Measurements from ENCODE around the gene GTPBP4. TPM values are rescaled to one million over a fixed set of nuclear protein-coding genes. Genes with fewer than 3 reads are reported as not detected.

The GTPBP4 gene
- total RNA-seq, 1 experiment from 2014 or later: 41.2 TPM

DNA sequence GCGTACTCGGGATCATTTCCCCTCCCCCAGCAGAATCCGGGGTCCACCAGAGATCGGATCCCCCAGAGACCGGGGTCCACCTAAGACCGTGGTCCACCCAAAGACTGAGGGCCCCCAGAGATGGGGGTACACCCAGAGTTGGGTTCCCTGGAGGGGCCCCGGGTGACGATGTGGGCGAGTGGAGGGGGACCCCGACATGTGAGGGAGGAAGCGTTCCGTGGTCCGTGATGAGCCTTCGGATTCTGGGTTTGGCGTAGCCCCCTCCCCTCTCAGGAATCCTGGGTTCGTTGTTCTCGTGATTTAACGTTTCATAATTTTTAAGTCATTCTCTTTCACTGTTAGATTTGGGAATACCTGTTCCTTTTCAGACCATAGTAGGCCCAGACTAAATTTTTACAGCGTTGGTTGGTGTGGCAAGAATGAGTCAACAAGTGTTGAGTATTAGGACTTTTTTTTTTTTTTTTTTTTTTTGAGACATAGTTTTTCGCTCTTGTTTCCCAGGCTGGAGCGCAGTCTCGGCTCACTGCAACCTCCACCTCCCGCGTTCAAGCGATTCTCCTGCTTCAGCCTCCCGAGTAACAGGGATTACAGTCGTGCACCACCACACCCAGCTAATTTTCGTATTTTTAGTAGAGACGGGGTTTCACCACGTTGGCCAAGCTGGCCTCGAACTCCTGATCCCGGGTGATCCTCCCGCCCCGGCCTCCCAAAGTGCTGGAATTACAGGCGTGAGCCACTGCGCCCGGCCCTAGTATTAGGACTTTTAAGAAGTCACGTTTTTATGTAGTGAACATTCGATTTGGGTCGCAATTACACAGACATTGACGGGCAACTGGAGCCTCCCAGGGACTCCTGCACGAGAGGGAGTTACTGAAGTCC is 672 bp downstream of the GTPBP4 start:
- Histone ChIP-seq H3K79me2 (ENCODE audit: low read length) (peaks cover 54% of the 10 kb centered on the region), H3K27me3 (ENCODE audit: low read length) (no peaks in the 10 kb centered on the region), H3K4me3 (ENCODE audit: low read length) (peak overlapping the region; percentile 96), H3K9me2 (replicated peaks; ENCODE audit: insufficient read depth, low read length) (no peaks in the 10 kb centered on the region), H4K20me1 (ENCODE audit: insufficient read depth, low read depth, low read length) (peaks cover 36% of the 10 kb centered on the region), H3K36me3 (ENCODE audit: insufficient read depth, low read length) (peaks cover 27% of the 10 kb centered on the region), H3K9me3 (ENCODE audit: low read length) (no peaks in the 10 kb centered on the region), H2AFZ (ENCODE audit: low read length) (no peak overlapping the region; the same call in 1 of the 2 replicates), H3K4me2 (ENCODE audit: low read depth, low read length, poor library complexity, severe bottlenecking) (peak overlapping the region; percentile 82), H3K4me1 (ENCODE audit: low read length) (peaks cover 24% of the 10 kb centered on the region), H3K27ac (ENCODE audit: low read length) (peak overlapping the region; percentile 63), H3K9ac (ENCODE audit: low read length) (peak overlapping the region; percentile 93)
- peak; percentile 70 for DNase-seq

DNA sequence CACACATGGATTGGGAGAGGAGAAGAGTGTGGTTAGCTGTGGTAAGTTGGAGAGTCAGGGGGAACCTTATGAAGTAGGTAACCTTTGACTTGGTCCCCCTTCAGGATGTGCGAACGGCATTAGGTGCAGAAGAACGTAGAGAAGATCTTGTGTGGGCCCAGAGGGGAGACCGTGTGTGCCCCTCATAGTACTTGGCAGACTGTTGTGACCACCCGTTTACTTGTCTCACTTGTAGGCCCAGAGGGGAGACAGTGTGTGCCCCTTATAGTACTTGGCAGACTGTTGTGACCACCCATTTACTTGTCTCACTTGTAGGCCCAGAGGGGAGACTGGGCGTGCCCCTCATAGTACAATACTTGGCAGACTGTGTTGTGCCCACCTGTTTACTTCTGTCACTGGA is 2.6 kb downstream of the GTPBP4 start:
- Histone ChIP-seq H3K4me2 (ENCODE audit: low read depth, low read length, poor library complexity, severe bottlenecking) (no peak overlapping the region), H3K9ac (ENCODE audit: low read length) (no peak overlapping the region), H3K27ac (ENCODE audit: low read length) (no peak overlapping the region), H3K27me3 (ENCODE audit: low read length) (no peaks in the 10 kb centered on the region), H4K20me1 (ENCODE audit: insufficient read depth, low read depth, low read length) (peaks cover 36% of the 10 kb centered on the region), H3K4me1 (ENCODE audit: low read length) (peaks cover 24% of the 10 kb centered on the region), H3K9me2 (replicated peaks; ENCODE audit: insufficient read depth, low read length) (no peaks in the 10 kb centered on the region), H3K9me3 (ENCODE audit: low read length) (no peaks in the 10 kb centered on the region), H3K4me3 (ENCODE audit: low read length) (no peak overlapping the region), H3K79me2 (ENCODE audit: low read length) (peaks cover 68% of the 10 kb centered on the region), H3K36me3 (ENCODE audit: insufficient read depth, low read length) (peaks cover 41% of the 10 kb centered on the region), H2AFZ (ENCODE audit: low read length) (no peak overlapping the region)
- DNase-seq: no peak

DNA sequence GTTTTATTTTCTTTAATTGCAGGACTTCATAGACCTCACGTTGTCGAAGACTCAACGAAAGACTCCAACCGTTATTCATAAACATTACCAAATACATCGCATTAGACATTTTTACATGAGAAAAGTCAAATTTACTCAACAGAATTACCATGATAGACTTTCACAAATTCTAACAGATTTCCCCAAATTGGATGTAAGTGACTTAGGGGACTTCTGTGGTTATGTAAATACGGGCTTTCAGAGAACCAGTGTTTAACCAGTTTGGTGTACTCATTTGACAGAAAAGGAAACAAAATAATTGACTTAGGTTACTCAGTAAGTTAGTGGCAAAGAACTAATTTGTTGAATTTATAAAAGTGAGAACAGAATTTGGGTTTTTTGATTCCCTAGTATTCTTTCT is 4.2 kb downstream of the GTPBP4 start:
- Histone ChIP-seq H3K9me3 (ENCODE audit: low read length) (no peaks in the 10 kb centered on the region), H3K9ac (ENCODE audit: low read length) (no peak overlapping the region), H3K36me3 (ENCODE audit: insufficient read depth, low read length) (peaks cover 57% of the 10 kb centered on the region), H2AFZ (ENCODE audit: low read length) (no peak overlapping the region), H3K4me3 (ENCODE audit: low read length) (no peak overlapping the region), H3K9me2 (replicated peaks; ENCODE audit: insufficient read depth, low read length) (no peaks in the 10 kb centered on the region), H4K20me1 (ENCODE audit: insufficient read depth, low read depth, low read length) (peaks cover 36% of the 10 kb centered on the region), H3K79me2 (ENCODE audit: low read length) (peaks cover 82% of the 10 kb centered on the region), H3K4me2 (ENCODE audit: low read depth, low read length, poor library complexity, severe bottlenecking) (no peak overlapping the region), H3K4me1 (ENCODE audit: low read length) (peaks cover 17% of the 10 kb centered on the region), H3K27me3 (ENCODE audit: low read length) (no peaks in the 10 kb centered on the region), H3K27ac (ENCODE audit: low read length) (no peak overlapping the region)
- DNase-seq: no peak

DNA sequence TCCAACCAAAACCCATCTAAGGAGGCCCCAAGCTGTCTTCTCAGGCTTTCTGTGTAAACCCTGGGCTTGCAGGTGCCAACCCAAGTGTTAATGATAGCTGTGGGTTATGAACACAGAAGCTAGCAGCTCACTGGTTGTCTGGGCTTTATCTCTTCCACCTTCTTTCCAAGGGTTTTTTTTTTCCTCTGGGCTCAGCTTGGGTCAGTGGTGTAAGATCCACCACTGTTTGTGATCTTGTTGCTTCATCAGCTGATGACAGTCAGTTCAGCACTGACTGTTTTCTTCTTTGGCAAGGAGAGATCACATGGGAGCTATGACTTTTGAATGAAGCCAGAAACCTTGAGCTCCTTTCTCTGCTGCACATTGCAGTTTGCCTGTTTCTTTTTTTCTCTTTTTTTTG is 4.6 kb downstream of the GTPBP4 start:
- Histone ChIP-seq H3K4me1 (ENCODE audit: low read length) (peaks cover 16% of the 10 kb centered on the region), H3K79me2 (ENCODE audit: low read length) (peaks cover 85% of the 10 kb centered on the region), H3K27ac (ENCODE audit: low read length) (no peak overlapping the region), H3K9me2 (replicated peaks; ENCODE audit: insufficient read depth, low read length) (no peaks in the 10 kb centered on the region), H3K9ac (ENCODE audit: low read length) (no peak overlapping the region), H3K4me3 (ENCODE audit: low read length) (no peak overlapping the region), H2AFZ (ENCODE audit: low read length) (no peak overlapping the region), H3K27me3 (ENCODE audit: low read length) (no peaks in the 10 kb centered on the region), H3K36me3 (ENCODE audit: insufficient read depth, low read length) (peaks cover 61% of the 10 kb centered on the region), H3K4me2 (ENCODE audit: low read depth, low read length, poor library complexity, severe bottlenecking) (no peak overlapping the region), H3K9me3 (ENCODE audit: low read length) (no peaks in the 10 kb centered on the region), H4K20me1 (ENCODE audit: insufficient read depth, low read depth, low read length) (peaks cover 36% of the 10 kb centered on the region)
- DNase-seq: no peak

DNA sequence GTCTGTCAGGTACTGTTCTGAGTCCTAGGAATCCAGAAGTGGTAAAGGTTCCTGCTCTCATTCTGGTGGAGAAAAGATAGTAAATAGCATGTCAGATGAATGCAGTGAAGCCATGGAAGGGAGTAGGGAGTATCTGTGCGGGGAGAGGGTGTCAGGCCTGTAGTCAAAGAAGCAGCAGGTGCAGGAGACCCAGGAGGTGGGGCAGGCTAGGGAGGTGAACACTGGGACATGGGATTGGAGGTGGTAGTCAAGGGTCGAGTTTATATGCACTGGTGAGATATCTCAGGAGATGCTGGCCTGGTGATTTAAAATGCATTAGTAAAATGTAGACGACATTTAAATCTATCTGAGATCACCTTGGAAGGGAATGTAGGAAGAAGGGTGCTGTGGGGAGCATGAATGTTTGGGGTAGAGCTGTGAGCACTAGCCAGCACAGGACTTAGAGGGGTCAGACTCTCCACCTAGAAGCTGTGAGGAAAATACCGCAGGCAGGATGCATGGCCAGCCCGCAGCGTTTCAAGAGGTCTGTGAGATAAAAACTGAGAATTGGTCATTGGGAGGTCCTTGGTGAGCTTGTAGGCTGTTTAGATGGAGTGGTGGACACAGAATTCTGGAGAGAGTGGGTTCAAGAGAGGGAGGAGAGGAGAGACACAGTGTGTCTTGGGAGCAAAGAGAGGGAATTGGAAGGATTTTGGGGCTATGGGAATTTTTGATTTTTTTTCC is 6.8 kb downstream of the GTPBP4 start:
- DNase-seq: no peak
- Histone ChIP-seq H3K27me3 (ENCODE audit: low read length) (no peaks in the 10 kb centered on the region), H3K9me3 (ENCODE audit: low read length) (no peaks in the 10 kb centered on the region), H3K36me3 (ENCODE audit: insufficient read depth, low read length) (peaks cover 72% of the 10 kb centered on the region), H3K79me2 (ENCODE audit: low read length) (peaks cover 85% of the 10 kb centered on the region), H3K27ac (ENCODE audit: low read length) (no peak overlapping the region), H3K4me1 (ENCODE audit: low read length) (peaks cover 7% of the 10 kb centered on the region), H2AFZ (ENCODE audit: low read length) (no peak overlapping the region), H3K9ac (ENCODE audit: low read length) (no peak overlapping the region), H3K4me3 (ENCODE audit: low read length) (no peak overlapping the region), H3K9me2 (replicated peaks; ENCODE audit: insufficient read depth, low read length) (no peaks in the 10 kb centered on the region), H4K20me1 (ENCODE audit: insufficient read depth, low read depth, low read length) (peaks cover 27% of the 10 kb centered on the region), H3K4me2 (ENCODE audit: low read depth, low read length, poor library complexity, severe bottlenecking) (no peak overlapping the region)

DNA sequence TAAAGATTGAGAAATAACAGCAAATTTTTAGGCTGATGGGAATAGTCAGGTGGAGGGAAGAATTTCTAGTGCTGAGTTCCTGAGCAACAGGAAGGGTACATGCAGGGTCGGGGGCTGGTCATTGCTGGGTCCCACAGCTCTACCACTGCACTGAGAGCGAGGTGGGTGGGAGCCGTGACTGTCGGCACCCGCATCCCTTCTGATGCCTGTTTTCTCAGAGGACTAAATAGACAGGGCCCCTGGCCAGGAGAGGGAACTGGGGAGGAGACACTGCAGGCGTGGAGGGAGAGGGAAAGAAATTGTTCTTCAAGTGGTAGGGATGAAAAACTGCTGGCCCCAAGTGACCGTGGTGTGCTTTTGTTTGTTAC is 7.3 kb downstream of the GTPBP4 start:
- H3K4me2 ChIP-seq (ENCODE audit: low read depth, low read length, poor library complexity, severe bottlenecking): no peak overlapping the region
- H3K4me3 ChIP-seq (ENCODE audit: low read length): no peak overlapping the region
- H3K27me3 ChIP-seq (ENCODE audit: low read length): no peaks in the 10 kb centered on the region
- H2AFZ ChIP-seq (ENCODE audit: low read length): no peak overlapping the region
- H3K79me2 ChIP-seq (ENCODE audit: low read length): peaks cover 83% of the 10 kb centered on the region
- peaks cover 5% of the 10 kb centered on the region for H3K4me1 ChIP-seq (ENCODE audit: low read length)
- H4K20me1 ChIP-seq (ENCODE audit: insufficient read depth, low read depth, low read length): peaks cover 23% of the 10 kb centered on the region
- H3K36me3 ChIP-seq (ENCODE audit: insufficient read depth, low read length): peaks cover 73% of the 10 kb centered on the region
- no peak overlapping the region for H3K27ac ChIP-seq (ENCODE audit: low read length)
- no peak for DNase-seq
- H3K9me3 ChIP-seq (ENCODE audit: low read length): no peaks in the 10 kb centered on the region
- H3K9ac ChIP-seq (ENCODE audit: low read length): no peak overlapping the region
- H3K9me2 ChIP-seq (replicated peaks; ENCODE audit: insufficient read depth, low read length): no peaks in the 10 kb centered on the region

DNA sequence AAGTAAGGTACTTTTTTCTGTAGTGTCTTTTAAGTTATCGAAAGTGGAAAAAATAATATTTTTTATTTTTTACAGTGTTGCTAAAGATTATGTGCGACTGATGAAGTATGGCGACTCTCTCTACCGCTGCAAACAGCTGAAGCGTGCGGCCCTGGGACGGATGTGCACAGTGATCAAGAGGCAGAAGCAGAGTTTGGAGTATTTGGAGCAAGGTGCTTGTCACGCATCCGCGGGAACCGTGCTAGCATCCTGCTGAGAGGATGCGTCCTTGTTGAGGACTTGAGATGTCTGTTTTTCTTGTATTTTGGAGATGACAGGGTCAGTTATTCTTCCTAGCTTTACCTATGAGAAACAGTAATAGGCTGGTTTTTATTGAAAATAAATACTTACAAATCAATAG is 7.8 kb downstream of the GTPBP4 start:
- Histone ChIP-seq H3K4me1 (ENCODE audit: low read length) (peaks cover under 1% of the 10 kb centered on the region; the same call in 1 of the 2 replicates), H3K9me2 (replicated peaks; ENCODE audit: insufficient read depth, low read length) (no peaks in the 10 kb centered on the region), H3K27me3 (ENCODE audit: low read length) (no peaks in the 10 kb centered on the region), H3K4me3 (ENCODE audit: low read length) (no peak overlapping the region), H3K4me2 (ENCODE audit: low read depth, low read length, poor library complexity, severe bottlenecking) (no peak overlapping the region), H3K27ac (ENCODE audit: low read length) (no peak overlapping the region), H3K9me3 (ENCODE audit: low read length) (no peaks in the 10 kb centered on the region), H4K20me1 (ENCODE audit: insufficient read depth, low read depth, low read length) (peaks cover 18% of the 10 kb centered on the region), H2AFZ (ENCODE audit: low read length) (no peak overlapping the region), H3K9ac (ENCODE audit: low read length) (no peak overlapping the region), H3K79me2 (ENCODE audit: low read length) (peaks cover 83% of the 10 kb centered on the region), H3K36me3 (ENCODE audit: insufficient read depth, low read length) (peaks cover 74% of the 10 kb centered on the region)
- no peak for DNase-seq

DNA sequence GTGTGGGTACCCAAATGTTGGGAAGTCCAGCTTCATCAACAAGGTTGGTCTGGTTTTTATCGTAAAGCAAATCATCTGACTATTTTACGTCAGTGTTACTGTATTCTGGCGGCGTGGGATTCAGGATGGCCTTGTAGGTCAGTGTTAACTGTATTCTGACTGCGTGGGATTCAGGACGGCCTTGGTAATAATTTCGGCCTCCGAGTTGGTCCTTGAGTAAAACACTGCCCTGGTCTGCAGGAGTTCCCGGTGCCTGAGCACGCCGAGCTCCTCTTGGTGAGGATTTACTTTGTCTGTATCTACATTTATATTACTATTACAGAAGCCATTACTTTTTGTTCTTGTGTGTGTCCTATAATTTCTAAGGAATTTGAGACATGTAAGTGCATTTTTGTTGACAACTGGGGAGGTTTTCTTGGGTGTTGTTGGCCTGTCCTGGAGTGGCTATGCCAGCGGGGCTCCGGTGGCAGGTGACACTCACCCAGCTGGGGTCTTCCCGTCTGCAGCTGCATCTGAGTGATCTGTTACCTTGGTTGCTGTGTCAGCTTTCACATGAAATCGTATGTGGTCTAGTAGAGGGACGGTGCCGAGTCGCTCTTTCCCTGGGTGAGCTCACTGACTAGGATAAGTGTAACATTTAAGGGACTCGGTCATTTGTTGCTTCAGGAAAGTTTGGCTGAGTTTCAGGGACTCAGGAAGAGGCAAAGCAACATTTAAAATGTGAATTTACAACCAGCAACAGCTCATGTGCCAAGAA is 9.2 kb downstream of the GTPBP4 start:
- Histone ChIP-seq H3K9ac (ENCODE audit: low read length) (no peak overlapping the region), H3K9me3 (ENCODE audit: low read length) (no peaks in the 10 kb centered on the region), H3K36me3 (ENCODE audit: insufficient read depth, low read length) (peaks cover 82% of the 10 kb centered on the region), H3K27ac (ENCODE audit: low read length) (no peak overlapping the region), H4K20me1 (ENCODE audit: insufficient read depth, low read depth, low read length) (peaks cover 16% of the 10 kb centered on the region), H3K4me2 (ENCODE audit: low read depth, low read length, poor library complexity, severe bottlenecking) (no peak overlapping the region), H3K4me3 (ENCODE audit: low read length) (no peak overlapping the region), H3K4me1 (ENCODE audit: low read length) (no peaks in the 10 kb centered on the region), H3K27me3 (ENCODE audit: low read length) (no peaks in the 10 kb centered on the region), H2AFZ (ENCODE audit: low read length) (no peak overlapping the region), H3K79me2 (ENCODE audit: low read length) (peaks cover 84% of the 10 kb centered on the region), H3K9me2 (replicated peaks; ENCODE audit: insufficient read depth, low read length) (no peaks in the 10 kb centered on the region)
- no peak for DNase-seq
